Measurements from ENCODE around the gene FMNL2. TPM values are rescaled to one million over a fixed set of nuclear protein-coding genes. Genes with fewer than 3 reads are reported as not detected.

Gene FMNL2
- polyA plus RNA-seq, 3 donors, result 0.28 to 3.2 (median 0.71) TPM

GRCh38 chr2:152493945-152494528, 159.1 kb downstream of the FMNL2 start:
- Histone ChIP-seq H3K4me3 (replicated peaks in 1 of 3; ENCODE audit: low read depth in 2 of 3, low read length in 3 of 3) (no peak overlapping the region), H3K27me3 (ENCODE audit: control insufficient read depth in 2 of 2, insufficient read depth in 2 of 2, low read length in 2 of 2) (no peaks in the 10 kb centered on the region), H3K36me3 (replicated peaks in 1 of 2; ENCODE audit: control insufficient read depth in 1 of 2, insufficient read depth in 2 of 2, low read length in 2 of 2) (no peaks in the 10 kb centered on the region), H3K9ac (ENCODE audit: insufficient read depth, low read length, poor library complexity, severe bottlenecking) (no peak overlapping the region), H3K4me1 (ENCODE audit: control insufficient read depth in 1 of 2, insufficient read depth in 2 of 2, low read length in 2 of 2) (peaks cover 3 to 18% of the 10 kb centered on the region in 2 donors), H3K27ac (ENCODE audit: low read depth in 1 of 2, low read length in 2 of 2) (no peak overlapping the region), H3K79me2 (ENCODE audit: insufficient read depth, low read length) (no peaks in the 10 kb centered on the region), H2AFZ (ENCODE audit: insufficient read depth, low read depth, low read length, poor library complexity, severe bottlenecking) (no peak overlapping the region), H3K4me2 (replicated peaks; ENCODE audit: extremely low read depth, low read length, poor library complexity, severe bottlenecking) (no peak overlapping the region), H4K20me1 (ENCODE audit: insufficient read depth, low read length) (no peaks in the 10 kb centered on the region), H3K9me3 (replicated peaks in 1 of 2; ENCODE audit: control insufficient read depth in 1 of 2, insufficient read depth in 1 of 2, low read length in 2 of 2) (no peaks in the 10 kb centered on the region)
- WGBS (ENCODE audit: insufficient coverage), result no CpG with 5 or more reads among the region's 2 CpGs
- DNase-seq, result no peak
- no peaks in the 10 kb centered on the region for H3K36me3 Mint-ChIP-seq
- no peak overlapping the region for H3K27ac Mint-ChIP-seq
- intact Hi-C loops (cut with micrococcal nuclease), result no loop called here
- no peak overlapping the region for H3K4me3 Mint-ChIP-seq
- H3K4me1 Mint-ChIP-seq, result peaks cover 26% of the 10 kb centered on the region
- peaks cover 0 to 12% (median 6%) of the 10 kb centered on the region in 7 donors for H3K9me3 Mint-ChIP-seq
- TF ChIP-seq, protein P1, sequence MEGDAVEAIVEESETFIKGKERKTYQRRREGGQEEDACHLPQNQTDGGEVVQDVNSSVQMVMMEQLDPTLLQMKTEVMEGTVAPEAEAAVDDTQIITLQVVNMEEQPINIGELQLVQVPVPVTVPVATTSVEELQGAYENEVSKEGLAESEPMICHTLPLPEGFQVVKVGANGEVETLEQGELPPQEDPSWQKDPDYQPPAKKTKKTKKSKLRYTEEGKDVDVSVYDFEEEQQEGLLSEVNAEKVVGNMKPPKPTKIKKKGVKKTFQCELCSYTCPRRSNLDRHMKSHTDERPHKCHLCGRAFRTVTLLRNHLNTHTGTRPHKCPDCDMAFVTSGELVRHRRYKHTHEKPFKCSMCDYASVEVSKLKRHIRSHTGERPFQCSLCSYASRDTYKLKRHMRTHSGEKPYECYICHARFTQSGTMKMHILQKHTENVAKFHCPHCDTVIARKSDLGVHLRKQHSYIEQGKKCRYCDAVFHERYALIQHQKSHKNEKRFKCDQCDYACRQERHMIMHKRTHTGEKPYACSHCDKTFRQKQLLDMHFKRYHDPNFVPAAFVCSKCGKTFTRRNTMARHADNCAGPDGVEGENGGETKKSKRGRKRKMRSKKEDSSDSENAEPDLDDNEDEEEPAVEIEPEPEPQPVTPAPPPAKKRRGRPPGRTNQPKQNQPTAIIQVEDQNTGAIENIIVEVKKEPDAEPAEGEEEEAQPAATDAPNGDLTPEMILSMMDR (IDR thresholded peaks at IDR 0.05), result no peak
- H3K27me3 Mint-ChIP-seq (ENCODE audit: low read depth in 3 of 3), result peaks cover 0 to 2% (median 0%) of the 10 kb centered on the region in 3 donors

DNA sequence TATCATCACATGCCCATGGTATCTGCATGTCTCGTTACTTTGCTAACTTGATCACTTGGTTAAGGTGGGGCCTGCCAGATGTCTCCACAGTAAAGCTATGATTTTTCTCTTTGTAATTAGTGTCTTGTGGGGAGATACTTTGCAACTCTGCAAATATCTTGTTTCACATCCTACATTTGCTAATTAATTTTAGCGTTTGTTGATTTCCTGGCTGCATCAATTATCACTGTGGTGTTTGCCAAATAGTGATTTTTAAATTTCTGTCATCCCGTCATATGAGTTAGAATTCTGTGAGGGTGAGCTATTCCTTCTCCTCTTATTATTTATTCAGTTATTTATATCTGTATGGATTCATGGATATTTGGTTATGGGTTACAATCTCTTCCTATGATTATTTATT, 161.4 kb downstream of the FMNL2 start:
- H3K79me2 ChIP-seq (ENCODE audit: insufficient read depth, low read length), result no peaks in the 10 kb centered on the region
- no peaks in the 10 kb centered on the region for H4K20me1 ChIP-seq (ENCODE audit: insufficient read depth, low read length)
- no peak for DNase-seq
- H3K27ac ChIP-seq (ENCODE audit: low read depth in 1 of 2, low read length in 2 of 2), result no peak overlapping the region
- no CpG with 5 or more reads among the region's 3 CpGs for WGBS (ENCODE audit: insufficient coverage)
- Mint-ChIP-seq H3K27ac (no peak overlapping the region), H3K9me3 (peaks cover 0 to 12% (median 6%) of the 10 kb centered on the region in 7 donors), H3K4me3 (no peak overlapping the region), H3K27me3 (ENCODE audit: low read depth in 3 of 3) (no peaks in the 10 kb centered on the region), H3K36me3 (no peaks in the 10 kb centered on the region), H3K4me1 (peaks cover 27% of the 10 kb centered on the region)
- no peaks in the 10 kb centered on the region for H3K36me3 ChIP-seq (replicated peaks in 1 of 2; ENCODE audit: control insufficient read depth in 1 of 2, insufficient read depth in 2 of 2, low read length in 2 of 2)
- no peak overlapping the region for H3K9ac ChIP-seq (ENCODE audit: insufficient read depth, low read length, poor library complexity, severe bottlenecking)
- no peak overlapping the region for H3K4me3 ChIP-seq (replicated peaks in 1 of 3; ENCODE audit: low read depth in 2 of 3, low read length in 3 of 3)
- H2AFZ ChIP-seq (ENCODE audit: insufficient read depth, low read depth, low read length, poor library complexity, severe bottlenecking), result no peak overlapping the region
- no peaks in the 10 kb centered on the region for H3K27me3 ChIP-seq (ENCODE audit: control insufficient read depth in 2 of 2, insufficient read depth in 2 of 2, low read length in 2 of 2)
- intact Hi-C loops (cut with micrococcal nuclease), result no loop called here
- TF ChIP-seq, protein P1 (IDR thresholded peaks at IDR 0.05), result no peak
- no peak overlapping the region for H3K4me2 ChIP-seq (replicated peaks; ENCODE audit: extremely low read depth, low read length, poor library complexity, severe bottlenecking)
- H3K4me1 ChIP-seq (ENCODE audit: control insufficient read depth in 1 of 2, insufficient read depth in 2 of 2, low read length in 2 of 2), result peaks cover 3 to 18% of the 10 kb centered on the region in 2 donors
- no peaks in the 10 kb centered on the region for H3K9me3 ChIP-seq (replicated peaks in 1 of 2; ENCODE audit: control insufficient read depth in 1 of 2, insufficient read depth in 1 of 2, low read length in 2 of 2)
